ENCODE data around the gene SOWAHA.
"Not testable (repeated sequence)": the region's sequence is repeated elsewhere in the genome, so short reads cannot be mapped to it uniquely, and the experiment has no call there.

SOWAHA gene

GRCh38 chr5:132828846-132829494 lies 15.9 kb downstream of the SOWAHA start:
- no peak for DNase-seq

- peak; percentile 41 for DNase-seq
Measured at GRCh38 chr5:132829742-132830435, 16.8 kb downstream of the SOWAHA start.

- DNase-seq = peak; percentile 25
Measured at GRCh38 chr5:132830436-132831094, 17.5 kb downstream of the SOWAHA start, which contains the start of gene SHROOM1. SHROOM1 (minus strand) TSS chr5:132830647; CDS start chr5:132826140, 4,507 bp downstream.

DNA sequence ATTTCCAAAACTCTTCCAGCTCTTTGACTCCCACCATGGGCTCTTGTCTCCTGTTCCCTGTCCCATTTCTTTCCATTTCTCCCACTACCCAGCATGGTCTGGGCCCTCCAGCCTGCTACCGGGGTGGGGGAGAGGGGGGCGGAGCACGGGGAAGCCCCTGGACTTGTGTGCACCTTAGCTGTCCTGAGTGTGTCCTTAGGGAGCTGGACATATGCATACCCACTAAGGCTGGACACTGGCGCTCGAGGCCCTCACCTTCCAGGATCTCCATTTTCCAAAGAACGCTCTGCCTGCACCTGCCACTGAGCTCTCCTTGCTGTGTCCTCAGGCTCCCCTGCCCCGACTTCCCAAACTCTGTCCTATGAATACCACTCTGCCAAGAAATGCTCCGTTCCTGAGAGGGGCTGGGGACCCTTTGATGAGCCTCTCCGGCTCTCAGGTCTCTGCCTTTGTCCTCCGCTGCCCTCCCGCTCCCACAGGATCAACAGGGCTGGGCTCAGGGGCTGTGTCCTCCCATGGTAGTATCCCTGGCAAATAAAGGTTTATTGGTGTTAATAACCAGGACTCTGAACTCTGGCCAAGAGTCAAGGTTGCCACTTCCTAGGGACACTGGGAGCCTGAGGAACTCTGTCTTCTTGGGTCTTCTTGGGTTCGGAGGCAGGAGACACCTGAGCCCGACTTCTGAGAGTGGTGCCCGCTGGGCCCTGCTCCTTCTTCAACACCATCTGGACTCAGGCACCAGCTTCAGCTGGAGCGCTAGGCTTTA lies 18.2 kb downstream of the SOWAHA start:
- DNase-seq = no peak

- DNase-seq = no peak
Measured at GRCh38 chr5:132832612-132833011, 19.5 kb downstream of the SOWAHA start.

- DNase-seq = no peak
Measured at GRCh38 chr5:132834057-132834456, 21.0 kb downstream of the SOWAHA start.

GRCh38 chr5:132836852-132837251 lies 23.8 kb downstream of the SOWAHA start:
- DNase-seq = no peak

GRCh38 chr5:132837868-132838267 lies 24.8 kb downstream of the SOWAHA start:
- DNase-seq = no peak

DNA sequence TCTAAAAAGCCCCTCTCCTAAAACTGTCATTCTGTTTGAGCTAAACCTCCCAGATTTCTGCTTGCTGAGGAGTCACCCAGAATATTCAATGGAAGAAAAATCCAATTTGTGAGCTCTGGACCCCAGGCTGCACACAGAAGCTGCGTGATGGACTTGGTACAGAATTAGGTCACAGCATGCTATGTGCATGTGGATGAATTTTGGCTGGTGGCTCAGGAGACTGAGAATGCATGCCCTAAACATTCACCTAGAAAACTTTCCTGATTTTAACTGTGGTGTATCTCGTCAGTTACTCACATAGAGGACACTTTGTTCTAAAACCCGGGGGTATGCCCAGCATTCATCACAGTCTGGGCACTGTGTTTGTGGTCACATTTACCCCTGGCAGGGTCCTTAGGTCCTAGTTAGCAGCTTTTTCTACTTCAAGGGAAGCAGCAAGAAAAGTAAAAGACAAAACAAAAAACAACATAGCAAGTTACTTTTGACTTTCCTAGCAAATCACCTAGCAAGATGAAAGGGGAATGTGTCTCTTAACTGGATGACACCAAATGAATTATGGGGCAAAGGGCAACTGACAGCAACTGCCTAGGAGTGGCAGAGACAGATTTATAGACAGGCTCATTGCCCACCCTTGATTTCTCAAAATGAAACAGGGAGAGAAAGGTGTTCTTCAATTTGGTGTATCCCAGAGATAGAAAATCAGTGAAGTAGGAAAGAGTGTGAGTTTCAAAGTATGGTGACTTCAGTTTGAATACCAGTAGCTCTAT lies 25.6 kb downstream of the SOWAHA start:
- DNase-seq = no peak

GRCh38 chr5:132839426-132840301 lies 26.6 kb downstream of the SOWAHA start:
- DNase-seq = no peak

DNA sequence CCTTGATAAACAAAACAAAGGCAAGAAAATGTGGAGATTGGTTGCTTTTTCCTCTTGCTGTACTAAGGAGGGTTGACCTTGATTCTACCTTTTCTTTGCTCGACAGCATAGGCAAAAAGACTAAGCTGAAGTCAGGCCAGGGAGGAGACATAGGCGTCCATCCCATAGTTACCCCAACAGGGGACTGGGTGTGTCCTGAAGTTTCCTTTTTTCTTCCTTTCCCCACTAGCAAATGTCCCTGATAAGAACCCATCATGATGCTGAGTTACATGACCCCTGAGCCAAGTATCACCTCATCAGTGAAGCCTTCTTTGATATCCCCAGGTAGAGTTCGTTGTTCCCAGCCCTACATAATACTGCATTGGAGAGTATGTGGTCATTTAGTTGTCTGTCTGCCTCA lies 27.2 kb downstream of the SOWAHA start:
- no peak for DNase-seq

DNA sequence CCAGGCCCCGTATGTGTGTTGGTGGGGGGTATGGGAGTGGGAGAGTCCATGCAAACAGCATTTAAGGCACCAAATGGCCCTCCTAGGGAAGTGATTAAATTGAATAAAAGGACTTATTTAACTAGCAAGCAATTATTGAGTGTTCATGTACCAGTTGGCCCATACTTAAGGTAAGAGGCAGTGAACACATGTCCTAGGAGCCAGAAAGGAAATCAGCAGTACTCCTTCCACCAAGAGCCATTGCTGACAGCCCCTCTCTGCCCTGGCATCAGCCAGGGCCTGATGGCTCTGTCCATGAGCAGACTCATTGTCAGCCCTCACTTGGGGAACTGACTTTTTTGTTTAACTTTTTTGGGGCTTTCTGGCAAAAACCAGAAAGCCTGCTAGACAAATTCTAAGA lies 27.8 kb downstream of the SOWAHA start:
- no peak for DNase-seq

- no peak for DNase-seq
Measured at GRCh38 chr5:132841305-132841704, 28.2 kb downstream of the SOWAHA start.

DNA sequence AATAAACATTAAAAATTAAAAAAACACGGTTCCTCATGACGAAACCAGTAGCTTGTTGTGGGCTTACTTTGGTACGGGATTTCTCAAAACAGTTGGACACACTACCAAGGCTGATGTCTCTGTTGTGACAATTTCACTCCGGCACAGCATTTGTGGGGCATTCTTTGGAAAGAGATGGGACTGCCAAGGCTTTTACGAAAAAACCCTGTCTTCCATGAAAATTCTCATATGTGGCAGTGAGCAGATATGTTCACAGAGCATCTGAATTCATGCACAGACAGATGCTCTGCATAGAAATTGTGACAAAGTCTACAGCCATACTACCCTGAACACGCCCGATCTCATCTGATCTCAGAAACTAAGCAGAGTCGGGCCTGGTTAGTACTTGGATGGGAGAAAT lies 35.2 kb downstream of the SOWAHA start:
- DNase-seq = no peak

DNA sequence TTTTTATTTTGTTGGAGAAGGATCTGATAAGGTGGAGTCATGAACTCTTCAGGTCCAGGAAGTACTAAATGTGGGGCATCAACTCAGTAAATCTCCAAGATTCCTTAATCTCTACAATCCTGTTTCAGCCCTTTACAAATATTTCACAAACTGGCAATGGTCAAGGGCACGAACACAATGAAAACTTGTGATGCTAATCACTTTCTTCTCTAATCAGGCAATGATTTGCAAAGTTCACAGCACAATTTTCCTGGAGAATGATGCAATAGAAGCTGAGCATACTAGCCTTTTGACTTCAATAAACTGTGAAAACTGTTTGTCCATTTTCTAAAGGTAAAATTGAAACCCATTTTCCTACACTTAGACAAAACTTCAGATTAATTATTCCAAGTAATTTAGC lies 36.2 kb downstream of the SOWAHA start:
- no peak for DNase-seq

- no peak for DNase-seq
Measured at GRCh38 chr5:132850066-132850465, 37.0 kb downstream of the SOWAHA start.

- DNase-seq = no peak
Measured at GRCh38 chr5:132853323-132853722, 40.2 kb downstream of the SOWAHA start.

GRCh38 chr5:132853790-132854189 lies 40.7 kb downstream of the SOWAHA start:
- no peak for DNase-seq

DNA sequence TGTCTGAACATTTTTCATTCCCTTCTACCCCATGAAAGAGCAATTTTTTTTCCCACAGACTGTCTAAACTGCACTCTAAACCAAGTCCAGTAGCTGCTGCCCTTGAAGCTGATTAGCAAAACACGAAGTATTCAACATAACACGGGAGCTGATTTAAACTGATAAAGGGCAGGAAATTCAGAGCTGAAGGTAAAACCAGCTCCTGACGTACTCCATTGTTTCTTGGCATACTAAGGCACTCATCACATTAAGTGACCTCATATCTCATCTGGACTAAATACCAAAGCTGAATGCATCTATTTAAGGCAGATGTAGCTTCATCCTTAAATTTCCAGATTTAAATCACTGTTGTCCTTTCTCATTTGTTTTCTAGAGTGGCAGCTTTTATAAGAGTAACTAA lies 41.2 kb downstream of the SOWAHA start:
- no peak for DNase-seq

GRCh38 chr5:132854992-132855391 lies 41.9 kb downstream of the SOWAHA start:
- not testable (repeated sequence) for DNase-seq

DNA sequence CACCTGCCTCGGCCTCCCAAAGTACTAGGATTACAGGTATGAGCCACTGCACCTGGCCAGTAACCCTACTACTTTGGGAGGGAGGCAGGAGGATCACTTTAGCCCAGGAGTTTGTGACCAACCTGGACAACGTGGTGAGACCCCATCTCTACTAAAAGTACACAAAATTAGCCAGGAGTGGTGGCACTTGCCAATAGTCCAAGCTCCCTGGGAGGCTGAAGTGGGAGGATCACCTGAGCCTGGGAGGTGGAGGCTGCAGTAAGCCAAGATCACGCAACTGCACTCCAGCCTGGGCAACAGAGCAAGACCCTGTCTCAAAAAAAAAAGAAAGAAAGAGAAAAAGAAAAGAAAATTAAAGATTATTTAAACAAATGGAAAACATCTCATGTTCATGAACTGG lies 42.9 kb downstream of the SOWAHA start:
- DNase-seq = no peak

Measured in NCI-H1105 treated with DMSO at 0.1 percent for 48 hours (cell line).